Measurements from ENCODE around the gene VCL.
"Not testable (repeated sequence)": the region's sequence is repeated elsewhere in the genome, so short reads cannot be mapped to it uniquely, and the experiment has no call there.

Gene VCL

DNA sequence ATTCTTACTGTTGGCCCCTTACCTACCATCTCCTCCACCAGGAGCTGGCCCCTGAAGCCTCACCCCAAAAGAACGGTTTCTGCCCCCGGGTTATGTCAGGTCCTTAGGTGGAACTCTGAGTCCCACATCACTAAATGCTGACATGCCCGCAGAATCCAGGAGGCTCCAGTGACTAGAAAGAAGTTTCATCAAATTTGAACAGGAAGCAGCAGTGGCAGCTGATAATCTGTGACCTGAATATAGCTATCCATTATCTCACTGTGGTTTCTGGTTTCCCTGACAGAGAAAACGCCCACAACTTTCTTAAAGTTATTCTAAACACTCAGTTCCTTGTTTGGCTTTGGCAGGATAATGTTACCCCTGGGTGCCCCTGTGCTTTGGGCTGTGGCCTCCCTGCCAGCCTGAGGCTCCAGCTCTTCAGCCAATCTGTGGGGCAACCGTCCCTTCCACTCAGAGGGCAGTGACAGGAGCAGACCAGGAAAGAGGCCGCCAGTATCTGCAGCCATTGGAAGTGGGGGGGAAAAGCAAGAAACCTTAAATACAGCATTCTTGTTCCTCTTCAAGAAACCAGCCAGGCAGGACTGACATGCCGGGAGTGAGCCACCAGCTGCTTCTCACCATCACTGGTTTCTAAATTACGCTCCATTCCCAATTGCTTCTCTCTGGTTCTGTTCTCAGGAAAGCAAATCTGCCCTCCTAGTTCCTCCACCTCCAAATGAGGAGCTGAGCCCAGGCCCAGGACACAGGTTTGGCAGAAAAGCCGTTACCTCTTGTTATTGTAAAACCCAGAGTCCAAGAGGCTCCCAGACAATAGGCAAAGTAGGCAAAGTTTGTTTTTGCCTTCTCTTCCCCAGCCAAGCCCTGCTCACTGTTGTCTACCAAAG, 41.2 kb upstream of the VCL start:
- no peak for FAIRE-seq
- TF ChIP-seq, protein P1, sequence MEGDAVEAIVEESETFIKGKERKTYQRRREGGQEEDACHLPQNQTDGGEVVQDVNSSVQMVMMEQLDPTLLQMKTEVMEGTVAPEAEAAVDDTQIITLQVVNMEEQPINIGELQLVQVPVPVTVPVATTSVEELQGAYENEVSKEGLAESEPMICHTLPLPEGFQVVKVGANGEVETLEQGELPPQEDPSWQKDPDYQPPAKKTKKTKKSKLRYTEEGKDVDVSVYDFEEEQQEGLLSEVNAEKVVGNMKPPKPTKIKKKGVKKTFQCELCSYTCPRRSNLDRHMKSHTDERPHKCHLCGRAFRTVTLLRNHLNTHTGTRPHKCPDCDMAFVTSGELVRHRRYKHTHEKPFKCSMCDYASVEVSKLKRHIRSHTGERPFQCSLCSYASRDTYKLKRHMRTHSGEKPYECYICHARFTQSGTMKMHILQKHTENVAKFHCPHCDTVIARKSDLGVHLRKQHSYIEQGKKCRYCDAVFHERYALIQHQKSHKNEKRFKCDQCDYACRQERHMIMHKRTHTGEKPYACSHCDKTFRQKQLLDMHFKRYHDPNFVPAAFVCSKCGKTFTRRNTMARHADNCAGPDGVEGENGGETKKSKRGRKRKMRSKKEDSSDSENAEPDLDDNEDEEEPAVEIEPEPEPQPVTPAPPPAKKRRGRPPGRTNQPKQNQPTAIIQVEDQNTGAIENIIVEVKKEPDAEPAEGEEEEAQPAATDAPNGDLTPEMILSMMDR (IDR thresholded peaks at IDR 0.05; ENCODE audit: insufficient read depth, missing control alignments): no peak

DNA sequence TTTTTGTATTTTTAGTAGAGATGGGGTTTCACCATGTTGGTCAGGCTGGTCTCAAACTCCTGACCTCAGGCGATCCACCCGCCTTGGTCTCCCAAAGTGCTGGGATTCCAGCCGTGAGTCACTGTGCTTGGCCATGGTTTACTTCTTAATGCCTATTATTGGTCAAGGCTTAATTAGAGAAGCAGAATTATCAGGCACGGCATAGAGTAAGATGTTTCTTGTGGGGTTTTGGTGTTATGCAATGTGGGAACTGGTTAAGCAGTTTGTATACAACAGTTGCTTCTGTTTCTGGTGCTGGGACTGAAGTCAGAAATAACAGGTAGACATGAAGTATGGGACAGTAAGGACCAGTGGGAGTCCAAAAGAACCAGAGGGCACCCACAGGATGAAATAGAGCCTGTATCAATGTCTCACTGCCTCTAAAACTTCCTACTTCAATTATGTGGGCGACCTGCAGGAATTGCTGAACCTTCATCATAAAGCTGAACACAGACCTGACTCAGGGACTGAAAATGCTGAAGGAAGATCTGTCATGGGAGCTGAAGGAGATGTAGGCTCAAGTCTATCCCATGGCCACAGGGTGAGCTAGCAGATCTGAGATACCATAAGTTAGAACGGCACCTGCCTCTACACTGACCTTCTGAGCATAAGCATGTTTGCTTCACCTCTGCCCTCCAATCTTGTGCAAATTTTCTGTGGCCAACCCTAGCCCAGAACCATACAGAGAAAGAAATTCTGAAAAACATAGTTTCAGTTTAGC, 38.3 kb upstream of the VCL start:
- DNase-seq (ENCODE audit: insufficient read length, low spot score): no peak
- TF ChIP-seq, protein P1 (IDR thresholded peaks at IDR 0.05; ENCODE audit: insufficient read depth, missing control alignments): no peak

More for the DNA sequence above, 41.2 kb upstream of the VCL start:
- no peak for DNase-seq (ENCODE audit: insufficient read length, low spot score)

DNA sequence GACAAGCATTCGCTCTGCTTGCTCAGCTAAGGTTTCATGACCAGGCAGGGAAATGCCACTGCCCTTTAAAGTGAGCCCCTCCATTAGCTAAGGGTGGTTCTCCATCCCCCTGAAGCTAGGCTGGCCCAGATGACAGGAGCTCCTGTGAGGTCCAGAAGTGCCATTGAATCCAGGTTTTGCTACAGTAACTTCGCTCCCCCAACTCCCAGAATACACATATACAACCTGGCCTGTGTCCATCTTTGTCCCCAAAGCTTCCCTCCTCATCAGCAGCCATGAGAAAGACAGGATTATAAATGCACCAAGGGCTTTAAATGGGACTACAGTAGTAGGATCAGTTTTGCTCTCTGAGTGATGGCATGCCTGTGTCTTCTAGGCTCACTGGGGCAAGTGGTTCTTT, 35.5 kb upstream of the VCL start:
- TF ChIP-seq, protein P1 (IDR thresholded peaks at IDR 0.05; ENCODE audit: insufficient read depth, missing control alignments): no peak
- FAIRE-seq (no peak), DNase-seq (ENCODE audit: insufficient read length, low spot score) (no peak)

More for the DNA sequence above, 38.3 kb upstream of the VCL start:
- no peak for FAIRE-seq

DNA sequence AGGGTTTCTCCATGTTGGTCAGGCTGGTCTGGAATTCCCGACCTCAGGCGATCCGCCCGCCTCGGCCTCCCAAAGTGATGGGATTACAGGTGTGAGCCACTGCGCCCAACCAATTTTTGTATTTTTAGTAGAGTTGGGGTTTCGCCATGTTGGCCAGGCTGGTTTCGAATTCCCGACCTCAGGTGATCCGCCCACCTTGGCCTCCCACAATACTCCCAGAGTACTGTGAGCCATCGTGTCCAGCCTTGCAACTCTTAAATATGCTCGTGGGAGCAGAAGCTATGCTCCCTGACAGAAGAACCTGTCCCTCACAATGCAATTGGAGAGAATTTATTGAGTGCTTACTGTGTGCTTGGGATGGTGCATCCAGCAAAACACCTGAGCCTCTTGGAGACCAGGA, 34.4 kb upstream of the VCL start:
- FAIRE-seq; DNase-seq (ENCODE audit: insufficient read length, low spot score): not testable (repeated sequence)

DNA sequence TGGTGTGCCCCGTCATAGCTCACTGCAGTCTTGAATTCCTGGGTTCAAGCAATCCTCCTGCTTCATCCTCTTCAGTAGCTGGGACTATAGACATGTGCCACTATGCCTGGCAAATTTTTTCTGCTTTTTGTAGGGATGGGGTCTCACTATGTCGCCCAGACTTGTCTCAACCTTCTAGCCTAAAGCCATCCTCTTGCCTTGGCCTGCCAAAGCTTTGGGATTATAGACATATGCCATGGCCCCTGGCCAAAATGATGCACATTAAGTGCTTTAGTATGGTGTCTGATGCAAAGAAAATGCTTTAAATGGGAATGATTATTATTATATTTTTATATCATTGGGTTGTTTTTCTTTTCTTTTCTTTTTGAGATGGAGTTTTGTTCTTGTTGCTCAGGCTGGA, 33.2 kb upstream of the VCL start:
- DNase-seq (ENCODE audit: insufficient read length, low spot score) (no peak), FAIRE-seq (no peak)
- TF ChIP-seq, protein P1 (IDR thresholded peaks at IDR 0.05; ENCODE audit: insufficient read depth, missing control alignments): no peak

DNA sequence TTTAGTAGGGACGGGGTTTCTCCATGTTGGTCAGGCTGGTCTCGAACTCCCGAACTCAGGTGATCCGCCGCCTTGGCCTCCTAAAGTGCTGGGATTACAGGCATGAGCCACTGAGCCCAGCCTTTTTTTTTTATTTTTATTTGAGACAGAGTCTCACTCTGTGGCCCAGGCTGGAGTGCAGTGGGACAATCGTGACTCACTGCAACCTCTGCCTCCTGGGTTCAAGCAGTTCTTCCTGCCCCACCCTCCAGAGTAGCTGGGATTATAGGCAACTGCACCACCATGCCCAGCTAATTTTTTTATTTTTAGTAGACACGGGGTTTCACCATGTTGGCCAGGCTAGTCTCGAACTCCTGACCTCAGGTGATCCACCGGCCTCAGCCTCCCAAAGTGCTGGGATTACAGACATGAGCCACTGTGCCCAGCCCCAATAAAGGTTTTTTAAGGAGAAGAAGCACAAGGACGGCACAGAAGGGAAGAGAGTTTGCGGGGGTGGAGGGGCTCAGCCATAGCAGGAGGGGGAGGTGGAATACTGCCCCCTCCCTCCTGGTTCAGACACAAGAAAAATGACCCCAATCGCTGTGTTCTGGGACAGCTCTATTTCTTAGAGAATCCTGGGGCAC, 32.5 kb upstream of the VCL start:
- not testable (repeated sequence) for DNase-seq (ENCODE audit: insufficient read length, low spot score)

DNA sequence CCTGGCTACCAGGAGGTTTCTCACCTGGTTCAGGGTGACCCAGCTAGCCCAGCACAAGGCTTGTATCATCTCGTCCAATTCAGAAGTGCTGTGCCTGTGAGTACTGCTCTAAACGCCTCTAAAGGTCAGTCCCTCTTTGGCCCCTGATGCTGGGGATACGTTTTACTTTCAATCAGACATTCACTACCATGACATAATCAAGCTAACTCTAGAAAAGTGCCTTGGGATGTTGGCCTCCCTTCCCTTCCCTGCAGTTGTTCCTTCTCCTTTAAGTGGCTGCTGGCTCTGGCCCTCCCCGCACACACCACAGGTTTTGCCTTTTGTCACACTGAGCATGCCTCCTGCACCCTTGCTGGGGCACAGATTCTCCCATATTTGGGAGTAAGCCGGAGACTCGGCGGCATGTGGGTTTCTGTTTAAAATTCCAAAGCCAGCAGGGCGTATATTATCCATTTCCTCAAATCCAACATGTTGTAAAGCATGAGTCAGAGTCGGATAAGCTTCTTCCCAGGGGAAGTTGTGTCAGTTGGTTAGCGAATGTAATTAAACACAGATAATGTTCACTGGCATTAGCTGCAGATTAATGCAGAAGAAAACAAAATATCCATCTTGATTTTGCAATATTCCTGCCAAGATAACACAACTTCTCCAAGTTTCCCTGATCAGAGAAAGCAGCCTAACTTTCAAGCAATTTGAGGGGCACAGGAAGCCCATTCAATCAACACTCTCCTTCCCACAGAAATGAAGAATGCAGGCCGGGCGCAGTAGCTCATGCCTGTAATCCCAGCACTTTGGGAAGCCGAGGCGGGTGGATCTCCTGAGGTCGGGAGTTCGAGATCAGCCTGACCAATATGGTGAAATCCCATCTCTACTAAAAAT, 31.8 kb upstream of the VCL start:
- DNase-seq (ENCODE audit: insufficient read length, low spot score) (peak; percentile 48), FAIRE-seq (no peak)
- TF ChIP-seq, protein P1 (IDR thresholded peaks at IDR 0.05; ENCODE audit: insufficient read depth, missing control alignments): no peak

More for the DNA sequence above, 32.5 kb upstream of the VCL start:
- not testable (repeated sequence) for FAIRE-seq

Measured in D721Med (cell line).